Measurements from ENCODE around the gene CMKLR1. TPM values are rescaled to one million over a fixed set of nuclear protein-coding genes. Genes with fewer than 3 reads are reported as not detected.

The CMKLR1 gene
- total RNA-seq, 1 donor from 2014 or later = 5.2 TPM

GRCh38 chr12:108266131-108266530 lies 73.0 kb downstream of the CMKLR1 start:
- DNase-seq (ENCODE audit: low spot score) = no peak

- no peak for DNase-seq (ENCODE audit: low spot score)
Observed at GRCh38 chr12:108265505-108265904, 73.6 kb downstream of the CMKLR1 start.

GRCh38 chr12:108260969-108261368 lies 78.1 kb downstream of the CMKLR1 start:
- DNase-seq (ENCODE audit: low spot score) = no peak

- DNase-seq (ENCODE audit: low spot score) = no peak
Observed at GRCh38 chr12:108260039-108260438, 79.1 kb downstream of the CMKLR1 start.

- no peak for DNase-seq (ENCODE audit: low spot score)
Observed at GRCh38 chr12:108257610-108258106, 81.5 kb downstream of the CMKLR1 start.

- no peak for DNase-seq (ENCODE audit: low spot score)
Observed at GRCh38 chr12:108257004-108257403, 82.1 kb downstream of the CMKLR1 start.

GRCh38 chr12:108255252-108255602 lies 83.9 kb downstream of the CMKLR1 start:
- DNase-seq (ENCODE audit: low spot score) = no peak

- no peak for DNase-seq (ENCODE audit: low spot score)
Observed at GRCh38 chr12:108254517-108255251, 84.4 kb downstream of the CMKLR1 start.

- no peak for DNase-seq (ENCODE audit: low spot score)
Observed at GRCh38 chr12:108254030-108254429, 85.1 kb downstream of the CMKLR1 start.

- DNase-seq (ENCODE audit: low spot score) = no peak
Observed at GRCh38 chr12:108253540-108253939, 85.6 kb downstream of the CMKLR1 start.

- DNase-seq (ENCODE audit: low spot score) = no peak
Observed at GRCh38 chr12:108252523-108252922, 86.6 kb downstream of the CMKLR1 start.

GRCh38 chr12:108248011-108248410 lies 91.1 kb downstream of the CMKLR1 start:
- no peak for DNase-seq (ENCODE audit: low spot score)

GRCh38 chr12:108247130-108247529 lies 92.0 kb downstream of the CMKLR1 start:
- DNase-seq (ENCODE audit: low spot score) = no peak

GRCh38 chr12:108241986-108242703 lies 97.0 kb downstream of the CMKLR1 start:
- no peak for DNase-seq (ENCODE audit: low spot score)

- DNase-seq (ENCODE audit: low spot score) = no peak
Observed at GRCh38 chr12:108240928-108241327, 98.2 kb downstream of the CMKLR1 start.

GRCh38 chr12:108240027-108240785 lies 98.9 kb downstream of the CMKLR1 start:
- no peak for DNase-seq (ENCODE audit: low spot score)

GRCh38 chr12:108239378-108239777 lies 99.7 kb downstream of the CMKLR1 start:
- DNase-seq (ENCODE audit: low spot score) = no peak

- DNase-seq (ENCODE audit: low spot score) = no peak
Observed at GRCh38 chr12:108238474-108238873, 100.6 kb downstream of the CMKLR1 start.
